Measurements from ENCODE around the gene ZMIZ1. TPM values are rescaled to one million over a fixed set of nuclear protein-coding genes. Genes with fewer than 3 reads are reported as not detected.

The ZMIZ1 gene
- total RNA-seq, 1 experiment from 2014 or later, result 28.4 TPM

- Histone ChIP-seq H3K4me2 (ENCODE audit: low read length) (no peak overlapping the region), H3K9ac (ENCODE audit: low read length) (no peak overlapping the region), H3K27ac (ENCODE audit: low read depth, low read length) (no peak overlapping the region), H2AFZ (ENCODE audit: low read depth, low read length, poor library complexity, severe bottlenecking) (no peak overlapping the region), H3K9me3 (ENCODE audit: control insufficient read depth in 1 of 2, insufficient read depth in 1 of 2, low read depth in 1 of 2, low read length in 2 of 2) (no peaks in the 10 kb centered on the region), H3K9me2 (ENCODE audit: insufficient read depth) (no peaks in the 10 kb centered on the region), H3K4me3 (replicated peaks in 1 of 2; ENCODE audit: low read depth in 1 of 2, low read length in 2 of 2) (no peak overlapping the region), H4K20me1 (ENCODE audit: insufficient read depth) (no peaks in the 10 kb centered on the region), H3K79me2 (ENCODE audit: insufficient read depth, low read length) (peaks cover 86% of the 10 kb centered on the region), H3K4me1 (ENCODE audit: control insufficient read depth in 1 of 2, insufficient read depth in 2 of 2, low read length in 2 of 2) (peaks cover 58 to 84% of the 10 kb centered on the region in 2 experiments), H3K36me3 (ENCODE audit: control insufficient read depth in 1 of 2, insufficient read depth in 2 of 2, low read length in 2 of 2) (no peaks in the 10 kb centered on the region), H3K27me3 (ENCODE audit: insufficient read depth, low read length) (no peaks in the 10 kb centered on the region)
- CTCF ChIA-PET, result no interaction called here
- TF ChIP-seq CBX3 (IDR thresholded peaks at IDR 0.05; ENCODE audit: low read depth) (no peak), EZH2phosphoT487 (IDR thresholded peaks at IDR 0.05; ENCODE audit: borderline replicate concordance) (no peak), EGR1 (IDR thresholded peaks at IDR 0.05; ENCODE audit: low read depth) (no peak), RAD21 (IDR thresholded peaks at IDR 0.05; ENCODE audit: low read depth) (no peak), ZBTB33 (IDR thresholded peaks at IDR 0.05; ENCODE audit: extremely low read depth, insufficient replicate concordance, low read length) (no peak), REST (IDR thresholded peaks at IDR 0.05; ENCODE audit: low read depth) (no peak)
- no TSS peak for BruUV-seq (replicated peaks)
- RAD21 ChIA-PET (ENCODE audit: low non-redundant PET in 1 of 2, low total read pairs in 2 of 2, uncharacterized antibody in 2 of 2, unreplicated experiment in 2 of 2), result interaction anchor here in 1 of 2 experiments (0.6 kb wide), 2 partner anchors 9 to 61 kb away, joined by 5 to 8 read pairs; no protein-coding TSS in a partner anchor
- DNase-seq (ENCODE audit: low read depth, low spot score) (no peak), ATAC-seq (no peak)
- POLR2A ChIA-PET, result no interaction called here
- intact Hi-C loops (cut with micrococcal nuclease), result no loop called here
Observed at GRCh38 chr10:79075418-79075817, 6.7 kb downstream of the ZMIZ1 start.
